GM19043 (cell line): ENCODE data around the gene MALRD1.
"Not testable (repeated sequence)": the region's sequence is repeated elsewhere in the genome, so short reads cannot be mapped to it uniquely, and the experiment has no call there.

Source experiments
- ATAC-seq: cut with Tn5 transposase; IDR thresholded peaks from one replicate; pipeline ENCODE4 v1.9.1; 2021; ENCODE audit warnings: low read depth; ENCODE audit not compliant: unreplicated experiment

Gene MALRD1

GRCh38 chr10:19745672-19746071, 697.1 kb downstream of the MALRD1 start:
- no peak for ATAC-seq

GRCh38 chr10:19749185-19749729, 700.7 kb downstream of the MALRD1 start:
- no peak for ATAC-seq

GRCh38 chr10:19750972-19751371, 702.4 kb downstream of the MALRD1 start:
- ATAC-seq = no peak

- no peak for ATAC-seq
Measured at GRCh38 chr10:19756919-19757318, 708.3 kb downstream of the MALRD1 start.

- ATAC-seq = no peak
Measured at GRCh38 chr10:19762026-19762425, 713.4 kb downstream of the MALRD1 start.

- ATAC-seq = no peak
Measured at GRCh38 chr10:19764111-19764510, 715.5 kb downstream of the MALRD1 start.

GRCh38 chr10:19767876-19768275, 719.3 kb downstream of the MALRD1 start:
- no peak for ATAC-seq

GRCh38 chr10:19769826-19770225, 721.2 kb downstream of the MALRD1 start:
- ATAC-seq = not testable (repeated sequence)

- ATAC-seq = no peak
Measured at GRCh38 chr10:19772972-19773371, 724.4 kb downstream of the MALRD1 start.

GRCh38 chr10:19775296-19775695, 726.7 kb downstream of the MALRD1 start:
- ATAC-seq = no peak

- ATAC-seq = no peak
Measured at GRCh38 chr10:19777806-19778205, 729.2 kb downstream of the MALRD1 start.

- ATAC-seq = no peak
Measured at GRCh38 chr10:19778996-19779395, 730.4 kb downstream of the MALRD1 start.

- no peak for ATAC-seq
Measured at GRCh38 chr10:19782430-19783089, 734.0 kb downstream of the MALRD1 start.

- no peak for ATAC-seq
Measured at GRCh38 chr10:19783721-19784120, 735.1 kb downstream of the MALRD1 start.
